Putamen (tissue), 1 donor: ENCODE results near the gene MARVELD2.

Source experiments
- DNase-seq: peaks from one replicate; pipeline ENCODE4 v3.0.0-alpha.2; 2016; ENCODE audit warnings: low spot score

The MARVELD2 gene

GRCh38 chr5:69493396-69494133, 78.6 kb downstream of the MARVELD2 start:
- DNase-seq = no peak
